Epithelial cell of esophagus (primary cell): ENCODE measurements around the gene FAM163A.

Experiments
- DNase-seq: peaks from one replicate; pipeline ENCODE4 v3.0.0; 2010; ENCODE audit warnings: low read depth
- H3K4me3 ChIP-seq: 2 replicates; pipeline ENCODE4 v1.5.1; 2011; ENCODE audit warnings: mild to moderate bottlenecking, low read length, control low read depth
- TF ChIP-seq, protein P1 (sequence below): IDR thresholded peaks from 2 replicates; pipeline ENCODE4 v1.5.1; 2011; ENCODE audit warnings: low read depth, mild to moderate bottlenecking, low read length, control low read depth, inconsistent platforms; ENCODE audit not compliant: insufficient read depth; ENCODE audit errors: missing control alignments

The FAM163A gene

DNA sequence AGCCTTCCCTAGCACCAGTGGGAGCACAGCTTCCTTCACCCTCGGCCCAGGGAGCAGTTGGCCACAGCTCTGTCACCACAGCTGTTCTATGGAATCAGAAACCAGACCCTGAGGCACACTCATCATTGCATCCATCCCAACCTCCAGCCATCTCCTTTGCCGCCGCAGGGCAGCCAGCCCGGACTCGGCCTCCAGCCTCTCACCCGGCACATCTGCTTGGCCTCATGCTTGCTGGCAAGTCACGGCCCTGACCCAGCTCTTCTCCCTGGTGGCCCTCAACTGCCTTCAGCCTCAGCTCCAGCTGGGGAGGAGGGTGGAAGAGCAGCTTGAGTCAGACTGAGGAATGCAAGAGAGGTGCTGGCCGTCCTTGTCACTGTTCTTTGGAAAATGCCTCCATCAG lies 74.7 kb downstream of the FAM163A start:
- no peak for DNase-seq
- H3K4me3 ChIP-seq, result no peak overlapping the region
- TF ChIP-seq, protein P1, sequence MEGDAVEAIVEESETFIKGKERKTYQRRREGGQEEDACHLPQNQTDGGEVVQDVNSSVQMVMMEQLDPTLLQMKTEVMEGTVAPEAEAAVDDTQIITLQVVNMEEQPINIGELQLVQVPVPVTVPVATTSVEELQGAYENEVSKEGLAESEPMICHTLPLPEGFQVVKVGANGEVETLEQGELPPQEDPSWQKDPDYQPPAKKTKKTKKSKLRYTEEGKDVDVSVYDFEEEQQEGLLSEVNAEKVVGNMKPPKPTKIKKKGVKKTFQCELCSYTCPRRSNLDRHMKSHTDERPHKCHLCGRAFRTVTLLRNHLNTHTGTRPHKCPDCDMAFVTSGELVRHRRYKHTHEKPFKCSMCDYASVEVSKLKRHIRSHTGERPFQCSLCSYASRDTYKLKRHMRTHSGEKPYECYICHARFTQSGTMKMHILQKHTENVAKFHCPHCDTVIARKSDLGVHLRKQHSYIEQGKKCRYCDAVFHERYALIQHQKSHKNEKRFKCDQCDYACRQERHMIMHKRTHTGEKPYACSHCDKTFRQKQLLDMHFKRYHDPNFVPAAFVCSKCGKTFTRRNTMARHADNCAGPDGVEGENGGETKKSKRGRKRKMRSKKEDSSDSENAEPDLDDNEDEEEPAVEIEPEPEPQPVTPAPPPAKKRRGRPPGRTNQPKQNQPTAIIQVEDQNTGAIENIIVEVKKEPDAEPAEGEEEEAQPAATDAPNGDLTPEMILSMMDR, result no peak

DNA sequence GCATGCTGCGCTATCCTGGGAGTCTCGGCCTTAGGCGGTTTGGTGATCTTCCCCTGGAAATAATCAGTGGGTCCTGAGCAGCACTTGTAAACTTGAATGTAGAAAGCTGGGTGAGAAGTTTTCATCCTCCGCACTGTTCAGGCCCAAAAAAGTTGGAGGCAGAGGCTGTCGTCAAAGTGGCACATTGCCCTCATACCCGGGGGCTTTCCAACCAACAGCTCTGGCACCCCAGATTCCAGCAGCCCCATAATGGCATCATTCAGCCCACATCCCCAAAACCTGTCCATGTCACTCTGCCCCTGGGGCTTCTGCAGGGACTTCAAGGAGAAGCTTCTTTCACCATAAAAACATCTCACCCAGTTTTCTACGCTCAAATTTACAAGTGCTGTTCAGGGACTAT lies 75.2 kb downstream of the FAM163A start:
- DNase-seq, result no peak
- TF ChIP-seq, protein P1, result no peak
- no peak overlapping the region for H3K4me3 ChIP-seq

DNA sequence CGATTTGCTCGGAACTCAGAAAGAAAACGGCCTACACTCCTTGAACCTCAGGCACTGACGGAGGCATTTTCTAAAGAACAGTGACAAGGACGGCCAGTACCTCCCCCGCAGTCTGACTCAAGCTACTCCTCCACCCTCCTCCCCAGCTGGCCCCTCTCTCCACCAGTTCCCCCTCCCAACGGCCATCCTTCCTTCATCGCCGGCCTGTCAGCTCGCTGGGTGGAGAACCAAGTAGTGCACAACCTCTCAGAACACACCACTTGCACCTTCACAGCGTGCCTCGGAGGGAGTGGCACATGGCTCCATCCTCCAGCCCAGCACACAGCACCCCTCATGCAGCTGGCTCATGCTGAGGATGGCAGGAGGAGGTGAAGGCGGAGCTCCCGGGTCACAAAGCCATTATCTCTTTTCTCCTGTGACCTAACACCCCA lies 75.7 kb downstream of the FAM163A start:
- no peak overlapping the region for H3K4me3 ChIP-seq
- no peak for DNase-seq
- TF ChIP-seq, protein P1, result no peak

DNA sequence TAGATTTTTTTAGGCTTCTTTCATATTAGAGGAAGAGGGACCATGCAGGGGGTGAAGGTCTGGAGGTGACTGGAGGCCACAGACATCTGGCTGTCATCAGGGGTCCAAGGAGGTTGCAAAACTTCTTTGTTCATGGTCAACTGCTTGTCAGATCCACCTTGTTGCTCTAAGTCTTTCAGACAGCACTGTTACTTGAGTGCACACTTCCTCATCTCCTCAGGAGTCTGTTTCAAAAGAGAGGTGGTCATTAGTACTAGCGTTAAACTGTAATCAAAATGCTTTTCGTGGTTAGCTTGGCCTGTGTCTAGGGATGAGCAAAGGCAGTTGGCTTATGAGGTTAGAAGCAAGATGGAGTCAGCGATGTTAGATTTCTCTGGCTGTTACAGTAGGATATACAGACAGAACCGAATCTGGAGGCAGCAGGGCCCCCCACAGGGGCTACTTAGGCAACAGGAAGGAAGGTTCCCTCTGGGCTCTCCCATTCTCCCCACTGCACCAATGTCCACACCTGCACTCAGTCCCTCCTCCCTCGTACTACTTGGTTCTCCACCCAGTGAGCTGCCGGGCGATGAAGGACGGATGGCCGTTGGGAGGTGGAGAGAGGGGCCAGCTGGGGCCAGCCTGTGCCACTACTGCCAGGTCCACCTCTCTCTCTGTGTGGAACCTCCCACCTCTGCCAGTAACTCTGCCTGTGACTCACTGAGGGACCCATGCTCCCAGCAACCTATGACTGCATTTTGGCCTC lies 77.3 kb downstream of the FAM163A start:
- TF ChIP-seq, protein P1, result no peak
- H3K4me3 ChIP-seq, result no peak overlapping the region
- no peak for DNase-seq

DNA sequence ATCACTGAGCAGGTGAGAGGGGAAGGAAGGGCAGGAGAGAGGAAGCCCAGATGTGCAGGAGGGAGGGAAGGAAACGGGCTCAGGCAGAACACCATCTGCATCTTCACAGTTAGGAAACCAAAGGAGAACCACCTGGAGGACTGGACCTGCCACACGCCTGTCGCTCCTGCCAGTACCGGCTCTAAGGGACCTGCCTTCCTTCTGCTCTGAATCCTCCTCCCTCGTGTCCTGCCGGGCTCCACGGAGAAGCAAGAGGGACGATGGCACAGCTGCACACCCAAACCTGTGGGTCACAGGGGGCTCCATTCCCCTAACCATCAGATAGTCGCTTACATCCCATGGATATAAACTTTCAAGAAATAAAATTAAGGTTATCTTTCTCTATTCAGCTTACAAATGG lies 78.4 kb downstream of the FAM163A start:
- DNase-seq, result no peak
- TF ChIP-seq, protein P1, result no peak
- H3K4me3 ChIP-seq, result no peak overlapping the region

DNA sequence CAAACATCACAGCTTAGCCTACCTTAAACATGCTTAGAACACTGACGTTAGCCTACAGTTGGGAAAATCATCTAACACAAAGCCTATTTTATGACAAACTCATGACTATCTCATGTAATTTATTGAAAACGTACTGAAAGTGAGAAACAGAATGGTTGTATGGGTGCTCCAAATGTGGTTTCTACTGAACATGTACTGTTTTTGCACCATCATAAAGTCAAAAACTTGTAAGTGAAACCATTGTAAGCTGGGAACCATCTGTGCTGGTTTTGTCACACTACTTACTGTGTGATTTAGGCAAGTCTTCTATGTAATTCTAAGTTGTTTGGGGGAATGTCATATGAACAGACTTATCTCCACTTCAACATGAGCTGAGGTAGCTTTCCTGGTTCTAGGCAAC lies 79.0 kb downstream of the FAM163A start:
- no peak overlapping the region for H3K4me3 ChIP-seq
- TF ChIP-seq, protein P1, result no peak
- DNase-seq, result no peak

DNA sequence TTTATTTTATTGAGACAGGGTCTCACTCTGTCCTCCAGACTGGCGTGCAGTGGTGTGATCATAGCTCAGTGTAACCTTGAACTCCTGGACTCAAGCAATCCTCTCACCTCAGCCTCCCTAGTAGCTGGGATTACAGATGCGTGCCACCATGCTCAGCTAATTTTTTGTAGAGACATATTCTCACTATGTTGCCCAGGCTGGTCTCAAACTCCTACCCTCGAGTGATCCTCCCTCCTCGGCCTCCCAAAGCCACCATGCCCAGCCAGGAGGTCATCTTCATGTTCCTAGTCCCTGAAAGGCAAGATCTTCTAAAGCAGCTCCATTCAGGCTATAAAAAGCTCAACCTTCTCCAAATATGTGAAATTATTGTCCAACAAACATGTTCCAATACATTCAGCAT lies 80.6 kb downstream of the FAM163A start:
- TF ChIP-seq, protein P1, result no peak
- DNase-seq, result no peak
- no peak overlapping the region for H3K4me3 ChIP-seq
